MCF 10A (cell line): ENCODE data around the gene GPS1. TPM values are rescaled to one million over a fixed set of nuclear protein-coding genes. Genes with fewer than 3 reads are reported as not detected.

ENCODE experiments used
- BruUV-seq: library from RNA; stranded (reverse); fragments of 400-500 nt; replicated peaks from 2 replicates; lab custom pipeline; 2021; lab: Mats Ljungman, UMichigan
- CTCF ChIA-PET: fragments of 300-600 bp; sonication (Branson Sonifier 250); formaldehyde crosslinking; extraction: SDS; loops from one replicate; lab custom pipeline; 2021; ENCODE audit warnings: antibody characterized with exemption, inconsistent platforms; lab: Yijun Ruan, JAX
- POLR2A ChIA-PET: fragments of 300-600, 350-650 bp; sonication (Branson Sonifier 250); formaldehyde crosslinking; extraction: SDS; loops from one replicate; lab custom pipeline; 2020; ENCODE audit warnings: antibody characterized with exemption, inconsistent platforms; lab: Yijun Ruan, JAX
- DNase-seq: peaks from one replicate; pipeline ENCODE4 v3.0.0-alpha.2; 2018; ENCODE audit not compliant: unreplicated experiment
- H3K27ac Mint-ChIP-seq: one replicate; pipeline ENCODE4 v1.8.0; 2022; ENCODE audit warnings: mild to moderate bottlenecking, low read depth, mixed read lengths; ENCODE audit not compliant: unreplicated experiment
- H3K27me3 Mint-ChIP-seq: one replicate; pipeline ENCODE4 v1.8.0; 2022; ENCODE audit warnings: mixed read lengths; ENCODE audit not compliant: insufficient read depth, unreplicated experiment
- H3K36me3 Mint-ChIP-seq: one replicate; pipeline ENCODE4 v1.8.0; 2022; ENCODE audit warnings: mild to moderate bottlenecking, moderate library complexity, mixed read lengths; ENCODE audit not compliant: insufficient read depth, unreplicated experiment
- H3K4me1 Mint-ChIP-seq: one replicate; pipeline ENCODE4 v1.8.0; 2022; ENCODE audit warnings: mixed read lengths; ENCODE audit not compliant: insufficient read depth, unreplicated experiment
- H3K4me3 Mint-ChIP-seq: one replicate; pipeline ENCODE4 v1.8.0; 2022; ENCODE audit warnings: mild to moderate bottlenecking, moderate library complexity, mixed read lengths; ENCODE audit not compliant: unreplicated experiment
- H3K9me3 Mint-ChIP-seq: one replicate; pipeline ENCODE4 v1.8.0; 2022; ENCODE audit warnings: mixed read lengths; ENCODE audit not compliant: unreplicated experiment
- intact Hi-C: fragments of 100-400 bp; cut with micrococcal nuclease; formaldehyde crosslinking; loops from 2 replicates; pipeline ENCODE4 v1.14.1; 2022
- total RNA-seq: library from RNA; stranded (reverse); gene quantifications from 2 replicates; pipeline ENCODE4 v1.2.3, GENCODE V29; 2022
- TF ChIP-seq, protein P1 (sequence below): fragments of 200-600 bp; IDR thresholded peaks from one replicate; pipeline ENCODE4 v1.8.0; 2022; ENCODE audit warnings: antibody characterized with exemption, mild to moderate bottlenecking; ENCODE audit not compliant: unreplicated experiment

Gene GPS1
- total RNA-seq, 1 experiment from 2014 or later: 100 TPM

- Mint-ChIP-seq H3K36me3 (peaks cover 86% of the 10 kb centered on the region), H3K27me3 (no peaks in the 10 kb centered on the region), H3K27ac (no peak overlapping the region), H3K4me3 (no peak overlapping the region), H3K9me3 (no peaks in the 10 kb centered on the region), H3K4me1 (no peaks in the 10 kb centered on the region)
- no TSS peak for BruUV-seq
- intact Hi-C loops: no loop called here
- CTCF ChIA-PET: interaction anchor here (0.6 kb wide), 1 partner anchor 56 kb away, joined by 3 read pairs; no protein-coding TSS in a partner anchor
- TF ChIP-seq, protein P1, sequence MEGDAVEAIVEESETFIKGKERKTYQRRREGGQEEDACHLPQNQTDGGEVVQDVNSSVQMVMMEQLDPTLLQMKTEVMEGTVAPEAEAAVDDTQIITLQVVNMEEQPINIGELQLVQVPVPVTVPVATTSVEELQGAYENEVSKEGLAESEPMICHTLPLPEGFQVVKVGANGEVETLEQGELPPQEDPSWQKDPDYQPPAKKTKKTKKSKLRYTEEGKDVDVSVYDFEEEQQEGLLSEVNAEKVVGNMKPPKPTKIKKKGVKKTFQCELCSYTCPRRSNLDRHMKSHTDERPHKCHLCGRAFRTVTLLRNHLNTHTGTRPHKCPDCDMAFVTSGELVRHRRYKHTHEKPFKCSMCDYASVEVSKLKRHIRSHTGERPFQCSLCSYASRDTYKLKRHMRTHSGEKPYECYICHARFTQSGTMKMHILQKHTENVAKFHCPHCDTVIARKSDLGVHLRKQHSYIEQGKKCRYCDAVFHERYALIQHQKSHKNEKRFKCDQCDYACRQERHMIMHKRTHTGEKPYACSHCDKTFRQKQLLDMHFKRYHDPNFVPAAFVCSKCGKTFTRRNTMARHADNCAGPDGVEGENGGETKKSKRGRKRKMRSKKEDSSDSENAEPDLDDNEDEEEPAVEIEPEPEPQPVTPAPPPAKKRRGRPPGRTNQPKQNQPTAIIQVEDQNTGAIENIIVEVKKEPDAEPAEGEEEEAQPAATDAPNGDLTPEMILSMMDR: no peak
- no peak for DNase-seq
- POLR2A ChIA-PET: interaction anchor here (0.7 kb wide), 1 partner anchor 9 kb away, joined by 3 read pairs; no protein-coding TSS in a partner anchor
Measured at GRCh38 chr17:82085031-82085861, 33.5 kb downstream of the GPS1 start.

DNA sequence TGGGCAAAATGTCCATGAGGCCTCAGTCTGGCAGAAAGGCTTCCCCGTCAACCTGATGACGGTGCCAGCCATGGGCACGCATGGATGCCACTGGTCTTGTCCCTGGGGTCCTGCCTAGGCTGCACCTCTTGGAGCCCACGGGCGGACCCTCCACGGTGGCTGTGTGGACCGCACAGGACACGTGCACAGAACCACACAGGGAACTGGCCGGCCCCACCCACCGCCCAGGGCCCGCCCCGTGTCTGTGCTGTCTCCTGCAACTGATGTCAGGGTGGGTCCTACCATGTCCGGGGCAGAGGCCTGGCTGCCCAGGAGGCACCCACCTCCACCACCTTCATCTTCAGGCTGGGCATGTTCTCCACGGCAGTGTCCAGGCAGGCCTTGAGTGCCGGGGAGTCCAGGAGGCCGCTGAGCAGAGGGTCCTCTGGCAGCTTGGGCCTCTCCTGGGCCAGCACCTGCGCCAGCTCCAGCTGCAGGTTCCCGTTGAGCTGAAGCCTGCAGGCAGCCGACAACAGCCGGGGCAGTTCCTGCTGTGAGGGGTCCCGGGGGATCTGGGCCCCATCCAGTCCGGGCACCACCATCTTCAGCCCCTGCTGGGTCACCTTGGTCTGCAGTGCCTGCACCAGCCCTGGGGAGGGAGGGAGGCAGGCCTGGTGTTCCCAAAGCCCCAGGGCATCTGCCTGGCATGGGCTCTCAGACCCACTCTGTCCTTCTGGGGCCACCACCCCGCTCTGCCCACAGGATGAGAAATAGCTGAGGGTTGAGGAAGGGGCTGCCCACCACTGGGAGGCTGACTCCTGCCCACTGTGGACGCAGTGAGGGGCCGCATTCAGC is 34.5 kb downstream of the GPS1 start:
- H3K27me3 Mint-ChIP-seq: no peaks in the 10 kb centered on the region
- no peaks in the 10 kb centered on the region for H3K9me3 Mint-ChIP-seq
- H3K36me3 Mint-ChIP-seq: peaks cover 87% of the 10 kb centered on the region
- no peak for DNase-seq
- TF ChIP-seq, protein P1: no peak
- intact Hi-C loops: no loop called here
- no peak overlapping the region for H3K4me3 Mint-ChIP-seq
- BruUV-seq: no TSS peak
- no peaks in the 10 kb centered on the region for H3K4me1 Mint-ChIP-seq
- CTCF ChIA-PET: no interaction called here
- no peak overlapping the region for H3K27ac Mint-ChIP-seq
- POLR2A ChIA-PET: interaction anchor here (1.2 to 1.8 kb wide), 3 partner anchors 10 to 68 kb away, joined by 5 to 7 read pairs (median 6); no protein-coding TSS in a partner anchor

DNA sequence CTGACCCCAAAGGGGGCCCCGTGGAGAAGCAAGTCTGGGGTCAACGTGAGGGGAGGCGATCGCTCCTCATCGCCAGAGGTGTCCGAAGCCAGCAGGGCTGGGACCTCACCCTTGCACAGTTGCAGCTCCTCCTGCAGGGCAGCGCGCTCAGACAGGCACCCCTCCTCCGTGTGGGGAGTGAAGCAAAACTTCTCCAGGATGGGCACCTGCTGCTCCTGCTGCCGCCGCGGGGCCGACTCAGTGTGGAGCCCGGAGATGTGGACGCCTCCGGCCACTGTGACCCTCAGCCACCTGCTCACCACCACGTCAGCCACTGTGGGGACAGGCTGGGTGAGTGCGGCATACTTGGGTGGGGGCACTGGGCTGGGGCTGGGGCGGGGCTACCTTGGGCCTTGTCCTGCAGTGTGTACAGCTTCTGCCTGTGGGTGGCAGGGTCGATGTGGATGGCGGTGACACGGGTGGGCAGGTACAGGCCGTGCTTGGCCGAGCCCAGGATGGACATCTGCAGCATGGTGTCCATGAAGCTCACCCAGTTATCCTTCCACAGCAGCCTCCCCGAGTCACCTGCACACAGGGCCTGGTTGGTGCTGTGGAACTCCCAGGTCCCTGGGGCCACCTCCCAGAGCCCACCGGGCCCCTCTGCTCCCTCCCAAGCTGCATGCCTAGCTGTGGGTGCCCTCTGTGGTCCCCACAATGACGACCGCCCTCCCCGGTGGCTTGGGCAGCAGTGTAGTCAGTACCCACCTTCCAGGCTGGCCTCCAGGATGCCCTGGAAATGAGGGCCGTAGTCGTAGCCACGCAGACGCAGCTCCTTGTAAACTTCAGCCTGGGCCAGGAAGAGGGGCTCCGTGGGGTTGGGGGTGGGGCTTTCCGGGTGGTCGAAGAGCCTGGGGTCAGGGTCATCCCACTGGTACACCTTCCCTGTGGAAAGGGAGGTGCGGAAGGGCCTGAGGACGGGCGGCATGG is 35.5 kb downstream of the GPS1 start:
- Mint-ChIP-seq H3K27ac (no peak overlapping the region), H3K27me3 (no peaks in the 10 kb centered on the region), H3K4me1 (no peaks in the 10 kb centered on the region), H3K4me3 (no peak overlapping the region), H3K9me3 (no peaks in the 10 kb centered on the region), H3K36me3 (peaks cover 87% of the 10 kb centered on the region)
- DNase-seq: no peak
- ChIA-PET CTCF (no interaction called here), POLR2A (interaction anchor here (0.6 to 1.8 kb wide), 5 partner anchors 9 to 67 kb away, joined by 3 to 7 read pairs (median 5); no protein-coding TSS in a partner anchor)
- no TSS peak for BruUV-seq
- intact Hi-C loops: no loop called here
- TF ChIP-seq, protein P1: no peak
